Activated CD4-positive, alpha-beta memory T cell treated with anti-CD3 and anti-CD28 coated beads, Interleukin-2, amount 10 ng/mL, durations not matched to agents 7 days and 5 days (primary cell): Measurements from ENCODE around the gene CHCHD1. TPM values are rescaled to one million over a fixed set of nuclear protein-coding genes. Genes with fewer than 3 reads are reported as not detected.

Source experiments
- CTCF ChIA-PET: fragments of 350-600 bp; sonication (Branson Sonifier 250); formaldehyde crosslinking; loops from one replicate; lab custom pipeline; 2021; ENCODE audit warnings: antibody characterized with exemption, inconsistent platforms; lab: Charles Lee
- POLR2A ChIA-PET: fragments of 350-600 bp; sonication (Branson Sonifier 250); formaldehyde crosslinking; loops from one replicate; lab custom pipeline; 2021; ENCODE audit warnings: antibody characterized with exemption; lab: Charles Lee
- DNase-seq: peaks from one replicate; pipeline ENCODE4 v3.0.0-alpha.2; 2020
- H3K27ac Mint-ChIP-seq: one replicate; pipeline ENCODE4 v1.8.0; 2021; ENCODE audit warnings: mild to moderate bottlenecking, mixed read lengths
- H3K27me3 Mint-ChIP-seq: one replicate; pipeline ENCODE4 v1.8.0; 2021; ENCODE audit warnings: mixed read lengths
- H3K36me3 Mint-ChIP-seq: one replicate; pipeline ENCODE4 v1.8.0; 2021; ENCODE audit warnings: low read depth, mixed read lengths
- H3K4me1 Mint-ChIP-seq: one replicate; pipeline ENCODE4 v1.8.0; 2021; ENCODE audit warnings: mixed read lengths
- H3K4me3 Mint-ChIP-seq: one replicate; pipeline ENCODE4 v1.8.0; 2021; ENCODE audit warnings: mild to moderate bottlenecking, mixed read lengths
- H3K9me3 Mint-ChIP-seq: one replicate; pipeline ENCODE4 v1.8.0; 2021; ENCODE audit warnings: mixed read lengths
- total RNA-seq, 2 experiments: library from RNA; stranded (reverse); gene quantifications; one replicate each; pipeline ENCODE4 v1.2.3, GENCODE V29; 2021

The CHCHD1 gene
- total RNA-seq, 2 experiments from 2014 or later: 31.4 to 34.6 TPM

DNA sequence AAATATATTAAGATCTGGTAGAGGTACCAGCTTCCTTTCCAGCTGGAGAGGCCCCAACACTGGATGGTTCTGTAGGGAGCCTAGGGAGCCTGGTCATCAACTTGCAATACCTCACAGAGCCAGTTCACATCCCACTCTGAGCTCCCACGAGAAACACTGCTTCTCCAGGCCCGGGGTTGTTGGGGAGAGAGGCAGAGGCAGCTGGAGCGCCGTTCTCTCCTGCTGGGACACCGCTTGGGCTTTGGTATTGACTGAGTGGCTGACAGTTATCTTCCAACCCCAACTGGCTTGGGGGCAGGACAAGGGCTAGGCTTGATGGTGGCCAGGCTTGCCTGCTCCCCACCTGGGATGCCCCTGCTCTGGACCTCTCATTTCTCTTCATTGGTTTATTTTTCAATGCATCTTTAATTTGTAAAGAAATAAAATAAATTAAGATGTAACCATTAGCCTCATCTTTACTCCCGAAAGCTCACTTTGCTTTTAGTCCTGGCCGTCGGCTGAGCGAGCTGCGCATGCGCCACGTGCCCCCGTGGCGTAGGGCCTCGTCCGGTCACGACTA lies 10.0 kb upstream of the CHCHD1 start:
- ChIA-PET POLR2A (interaction anchor here (0.6 to 8.6 kb wide), 19 partner anchors 8 to 525 kb away, joined by 3 to 98 read pairs (median 7); partner anchors contain the start of genes CHCHD1, DNAJC9, PPP3CB and SEC24C), CTCF (interaction anchor here (0.9 to 6.6 kb wide), 10 partner anchors 11 to 242 kb away, joined by 3 to 92 read pairs (median 6); partner anchors contain the start of genes CHCHD1, SEC24C and ZSWIM8)
- Mint-ChIP-seq H3K27me3 (no peaks in the 10 kb centered on the region), H3K36me3 (peaks cover 77% of the 10 kb centered on the region), H3K27ac (peak overlapping the region; percentile 93), H3K4me3 (peak overlapping the region; percentile 85), H3K9me3 (no peaks in the 10 kb centered on the region), H3K4me1 (peaks cover 65% of the 10 kb centered on the region)
- peak; percentile 83 for DNase-seq

DNA sequence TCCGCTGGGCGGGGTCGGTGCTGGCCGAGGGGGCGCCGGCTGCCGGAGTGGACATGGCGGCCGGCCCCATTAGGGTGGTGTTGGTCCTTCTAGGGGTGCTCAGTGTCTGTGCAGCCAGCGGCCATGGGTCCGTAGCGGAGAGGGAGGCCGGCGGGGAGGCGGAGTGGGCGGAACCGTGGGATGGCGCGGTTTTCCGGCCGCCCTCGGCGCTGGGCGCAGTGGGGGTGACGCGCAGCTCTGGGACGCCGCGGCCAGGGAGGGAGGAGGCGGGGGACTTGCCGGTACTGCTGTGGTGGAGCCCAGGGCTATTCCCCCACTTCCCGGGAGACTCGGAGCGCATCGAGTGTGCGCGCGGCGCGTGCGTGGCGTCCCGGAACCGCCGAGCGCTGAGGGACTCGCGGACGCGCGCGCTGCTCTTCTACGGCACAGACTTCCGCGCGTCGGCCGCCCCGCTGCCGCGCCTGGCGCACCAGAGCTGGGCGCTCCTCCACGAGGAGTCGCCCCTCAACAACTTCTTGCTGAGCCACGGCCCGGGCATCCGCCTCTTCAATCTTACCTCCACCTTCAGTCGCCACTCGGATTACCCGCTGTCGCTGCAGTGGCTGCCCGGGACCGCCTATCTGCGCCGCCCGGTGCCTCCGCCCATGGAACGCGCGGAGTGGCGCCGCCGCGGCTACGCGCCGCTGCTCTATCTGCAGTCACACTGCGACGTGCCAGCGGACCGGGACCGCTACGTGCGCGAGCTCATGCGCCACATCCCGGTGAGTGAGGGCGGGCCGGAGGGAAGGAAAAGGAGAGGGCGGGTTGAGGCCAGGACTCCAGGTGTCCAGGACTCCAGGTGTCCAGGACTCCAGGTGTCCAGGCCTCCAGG lies 9.3 kb upstream of the CHCHD1 start:
- Mint-ChIP-seq H3K27ac (peak overlapping the region; percentile 93), H3K4me3 (peak overlapping the region; percentile 85), H3K9me3 (no peaks in the 10 kb centered on the region), H3K4me1 (peaks cover 67% of the 10 kb centered on the region), H3K27me3 (no peaks in the 10 kb centered on the region), H3K36me3 (peaks cover 80% of the 10 kb centered on the region)
- DNase-seq: peak; percentile 86
- ChIA-PET POLR2A (interaction anchor here (0.6 to 8.6 kb wide), 20 partner anchors 9 to 525 kb away, joined by 3 to 98 read pairs (median 6); partner anchors contain the start of genes CHCHD1, DNAJC9, PPP3CB and SEC24C), CTCF (interaction anchor here (0.8 to 6.6 kb wide), 15 partner anchors 9 to 293 kb away, joined by 3 to 92 read pairs (median 6); partner anchors contain the start of genes CHCHD1, SEC24C and ZSWIM8)

DNA sequence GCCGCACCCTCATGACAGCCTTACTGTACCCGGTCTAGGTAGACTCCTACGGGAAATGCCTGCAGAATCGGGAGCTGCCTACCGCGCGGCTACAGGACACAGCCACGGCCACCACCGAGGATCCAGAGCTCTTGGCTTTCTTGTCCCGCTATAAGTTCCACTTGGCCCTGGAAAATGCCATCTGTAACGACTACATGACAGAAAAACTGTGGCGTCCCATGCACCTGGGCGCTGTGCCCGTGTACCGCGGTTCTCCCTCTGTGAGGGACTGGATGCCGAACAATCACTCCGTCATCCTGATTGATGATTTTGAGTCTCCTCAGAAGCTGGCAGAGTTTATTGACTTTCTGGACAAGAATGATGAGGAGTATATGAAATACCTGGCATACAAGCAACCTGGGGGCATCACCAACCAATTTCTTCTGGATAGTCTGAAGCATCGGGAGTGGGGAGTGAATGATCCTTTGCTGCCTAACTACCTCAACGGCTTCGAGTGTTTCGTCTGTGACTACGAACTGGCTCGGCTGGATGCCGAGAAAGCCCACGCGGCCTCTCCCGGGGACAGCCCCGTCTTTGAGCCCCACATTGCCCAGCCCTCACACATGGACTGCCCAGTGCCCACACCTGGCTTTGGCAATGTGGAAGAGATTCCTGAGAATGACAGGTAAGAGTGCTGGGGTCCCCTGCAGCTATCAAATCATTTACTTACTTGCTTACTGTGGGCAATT lies 8.5 kb upstream of the CHCHD1 start:
- POLR2A ChIA-PET: interaction anchor here (0.9 to 8.6 kb wide), 13 partner anchors 9 to 526 kb away, joined by 3 to 98 read pairs (median 24); partner anchors contain the start of genes CHCHD1, DNAJC9, PPP3CB and SEC24C
- CTCF ChIA-PET: interaction anchor here (0.8 to 6.6 kb wide), 10 partner anchors 10 to 294 kb away, joined by 3 to 92 read pairs (median 6); partner anchors contain the start of genes CHCHD1, SEC24C and ZSWIM8
- no peak for DNase-seq

DNA sequence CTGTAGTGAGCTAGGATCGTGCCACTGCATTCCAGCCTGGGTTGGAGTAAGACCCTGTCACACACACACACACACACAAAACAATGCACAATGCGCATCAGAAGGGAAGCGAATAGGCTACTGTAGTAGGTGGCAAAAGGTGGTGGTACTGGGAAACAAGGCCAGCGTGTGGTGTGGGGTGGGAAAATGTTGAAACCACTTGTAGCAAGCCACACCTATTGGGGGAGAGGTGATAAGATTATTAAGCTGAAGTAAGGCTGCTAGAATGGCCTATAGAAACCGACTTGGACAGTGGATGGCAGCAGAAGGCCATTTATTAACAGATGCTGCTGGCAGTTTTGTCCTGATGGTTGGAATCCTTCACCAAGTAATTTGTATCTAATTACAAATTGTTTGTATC lies 7.2 kb upstream of the CHCHD1 start:
- Mint-ChIP-seq H3K4me1 (peaks cover 56% of the 10 kb centered on the region), H3K27ac (peak overlapping the region; percentile 58), H3K9me3 (no peaks in the 10 kb centered on the region), H3K27me3 (no peaks in the 10 kb centered on the region), H3K36me3 (peaks cover 69% of the 10 kb centered on the region), H3K4me3 (peak overlapping the region; percentile 85)
- DNase-seq: peak; percentile 46
- ChIA-PET CTCF (no interaction called here), POLR2A (interaction anchor here (1.3 to 8.6 kb wide), 4 partner anchors 8 to 44 kb away, joined by 3 to 98 read pairs (median 61); partner anchors contain the start of genes CHCHD1 and ZSWIM8)

More for the DNA sequence above, 8.5 kb upstream of the CHCHD1 start:
- H3K9me3 Mint-ChIP-seq: no peaks in the 10 kb centered on the region
- H3K36me3 Mint-ChIP-seq: peaks cover 73% of the 10 kb centered on the region
- H3K4me3 Mint-ChIP-seq: peak overlapping the region; percentile 85
- no peaks in the 10 kb centered on the region for H3K27me3 Mint-ChIP-seq
- peak overlapping the region; percentile 93 for H3K27ac Mint-ChIP-seq
- H3K4me1 Mint-ChIP-seq: peaks cover 63% of the 10 kb centered on the region

DNA sequence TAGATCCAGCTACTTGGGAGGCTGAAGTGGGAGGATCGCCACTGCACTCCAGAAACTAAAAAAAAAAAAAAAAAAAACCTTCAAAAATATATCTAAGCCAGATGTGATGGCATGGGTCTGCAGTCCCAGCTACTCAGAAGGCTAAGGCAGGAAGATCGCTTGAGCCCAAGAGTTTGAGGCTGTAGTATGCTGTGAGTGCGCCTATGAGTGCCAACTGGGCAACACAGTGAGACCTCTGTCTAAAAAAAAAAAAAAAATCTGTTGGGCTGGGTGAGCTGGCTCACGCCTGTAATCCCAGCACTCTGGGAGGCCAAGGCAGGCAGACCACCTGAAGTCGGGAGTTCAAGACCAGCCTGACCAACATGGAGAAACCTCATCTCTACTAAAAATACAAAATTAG lies 2.8 kb upstream of the CHCHD1 start:
- Mint-ChIP-seq H3K4me1 (peaks cover 59% of the 10 kb centered on the region), H3K4me3 (no peak overlapping the region), H3K36me3 (peaks cover 50% of the 10 kb centered on the region), H3K9me3 (no peaks in the 10 kb centered on the region), H3K27ac (no peak overlapping the region), H3K27me3 (no peaks in the 10 kb centered on the region)
- POLR2A ChIA-PET: interaction anchor here (0.8 to 2.2 kb wide), 3 partner anchors 11 to 31 kb away, joined by 3 to 10 read pairs (median 7); no protein-coding TSS in a partner anchor
- CTCF ChIA-PET: interaction anchor here (9.9 kb wide), 1 partner anchor 8 kb away, joined by 92 read pairs; a partner anchor contains a TSS
- no peak for DNase-seq

DNA sequence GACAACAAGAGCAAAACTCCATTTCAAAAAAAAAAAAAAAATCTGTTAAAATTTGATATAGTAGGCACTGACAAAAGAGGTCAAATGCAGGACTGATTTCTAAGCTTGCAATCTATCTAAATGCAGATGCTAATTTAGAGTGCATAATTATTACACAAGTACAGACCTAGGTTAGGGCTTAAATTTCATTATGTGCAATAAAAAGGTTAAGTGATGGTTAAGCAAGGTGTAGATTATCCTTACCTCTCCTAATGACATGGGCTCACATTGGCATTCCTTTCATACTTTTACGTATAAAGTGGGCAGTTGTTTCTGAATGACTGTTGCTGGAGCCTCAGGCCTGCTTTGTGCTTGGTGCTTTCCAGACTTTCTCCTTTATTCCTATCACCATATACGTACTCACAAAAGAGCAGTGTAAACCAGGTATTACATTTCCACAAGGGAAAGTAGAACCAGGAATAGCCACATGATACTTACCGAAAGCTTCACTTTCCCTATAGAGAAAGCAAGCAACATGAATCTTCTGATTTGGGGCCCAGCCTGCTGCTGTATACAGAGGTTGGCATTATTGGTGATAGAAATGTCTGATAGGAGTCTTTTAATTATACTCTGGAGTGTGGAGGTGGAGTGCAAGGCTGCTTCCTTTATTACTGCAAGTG lies 2.2 kb upstream of the CHCHD1 start:
- Mint-ChIP-seq H3K36me3 (peaks cover 44% of the 10 kb centered on the region), H3K4me3 (peak overlapping the region; percentile 31), H3K9me3 (no peaks in the 10 kb centered on the region), H3K27me3 (no peaks in the 10 kb centered on the region), H3K4me1 (peaks cover 58% of the 10 kb centered on the region), H3K27ac (peak overlapping the region; percentile 17)
- CTCF ChIA-PET: interaction anchor here (9.9 kb wide), 1 partner anchor 9 kb away, joined by 92 read pairs; a partner anchor contains a TSS
- no peak for DNase-seq
- POLR2A ChIA-PET: interaction anchor here (0.6 to 5.0 kb wide), 6 partner anchors 7 to 764 kb away, joined by 3 to 98 read pairs (median 8); a partner anchor contains a TSS

DNA sequence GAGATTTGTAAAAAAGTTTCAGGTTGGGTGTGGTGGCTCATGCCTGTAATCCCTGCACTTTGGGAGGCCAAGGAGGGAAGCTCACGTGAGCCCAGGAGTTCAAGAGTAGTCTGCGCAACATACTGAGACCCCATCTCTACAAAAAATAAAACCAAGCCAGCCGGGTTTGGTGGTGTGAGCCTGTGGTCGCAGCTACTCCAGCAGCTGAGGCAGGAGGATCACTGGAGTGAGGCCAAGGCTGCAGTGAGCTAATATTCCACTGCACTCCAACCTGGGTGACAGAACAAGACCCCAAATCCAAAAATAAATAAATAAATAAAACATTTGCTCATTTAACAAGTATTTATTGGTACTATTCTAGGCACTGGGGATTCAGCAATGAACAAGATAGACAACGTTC lies 1.5 kb upstream of the CHCHD1 start:
- H3K9me3 Mint-ChIP-seq: no peaks in the 10 kb centered on the region
- peaks cover 44% of the 10 kb centered on the region for H3K36me3 Mint-ChIP-seq
- H3K27me3 Mint-ChIP-seq: no peaks in the 10 kb centered on the region
- CTCF ChIA-PET: interaction anchor here (9.9 kb wide), 1 partner anchor 9 kb away, joined by 92 read pairs; a partner anchor contains a TSS
- POLR2A ChIA-PET: interaction anchor here (1.4 to 5.0 kb wide), 7 partner anchors 8 to 284 kb away, joined by 3 to 98 read pairs (median 14); partner anchors contain the start of gene PPP3CB
- H3K27ac Mint-ChIP-seq: peak overlapping the region; percentile 94
- no peak for DNase-seq
- peaks cover 60% of the 10 kb centered on the region for H3K4me1 Mint-ChIP-seq
- H3K4me3 Mint-ChIP-seq: peak overlapping the region; percentile 94

DNA sequence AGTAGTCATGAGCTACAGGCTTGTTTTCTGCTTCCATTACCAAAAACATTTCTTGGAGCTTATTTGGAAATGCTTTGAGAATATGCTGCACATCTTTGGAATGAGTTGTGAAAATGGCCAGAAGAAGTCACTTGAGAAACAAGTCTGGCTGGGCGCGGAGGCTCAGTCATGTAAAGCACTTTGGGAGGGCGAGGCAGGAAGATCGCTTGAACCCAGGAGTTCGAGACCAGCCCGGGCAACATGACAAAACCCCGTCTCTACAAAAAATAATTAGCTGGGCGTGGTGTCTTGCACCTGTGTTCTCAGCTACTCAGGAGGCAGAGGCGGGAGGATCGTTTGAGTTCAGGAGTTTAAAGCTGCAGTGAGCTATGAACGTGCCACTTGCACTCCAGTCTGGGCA lies 882 bp upstream of the CHCHD1 start:
- Mint-ChIP-seq H3K27ac (peak overlapping the region; percentile 94), H3K4me1 (peaks cover 56% of the 10 kb centered on the region), H3K27me3 (no peaks in the 10 kb centered on the region), H3K4me3 (peak overlapping the region; percentile 94), H3K36me3 (peaks cover 38% of the 10 kb centered on the region), H3K9me3 (no peaks in the 10 kb centered on the region)
- ChIA-PET CTCF (interaction anchor here (1.1 to 9.9 kb wide), 3 partner anchors 10 to 98 kb away, joined by 3 to 92 read pairs (median 5); a partner anchor contains a TSS), POLR2A (interaction anchor here (0.7 to 5.0 kb wide), 16 partner anchors 9 to 285 kb away, joined by 3 to 98 read pairs (median 8); partner anchors contain the start of genes PPP3CB and SEC24C)
- DNase-seq: no peak

DNA sequence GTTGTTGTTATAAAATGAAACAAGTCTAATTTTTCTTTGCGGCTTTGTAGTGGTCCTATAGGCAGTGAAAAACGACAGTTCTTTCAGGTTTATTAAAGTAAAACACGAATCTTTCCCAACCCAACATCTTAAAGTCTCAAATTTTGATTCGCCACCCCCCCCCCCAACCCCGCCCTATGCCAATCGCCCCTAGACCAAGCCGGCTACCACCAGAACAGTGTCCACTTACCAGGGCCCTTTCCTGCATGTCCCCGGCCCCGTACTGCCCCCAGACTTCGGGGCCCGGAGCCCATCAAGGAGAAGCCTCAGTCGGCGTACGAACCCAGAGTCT lies 335 bp upstream of the CHCHD1 start:
- CTCF ChIA-PET: interaction anchor here (0.6 to 9.9 kb wide), 6 partner anchors 10 to 175 kb away, joined by 3 to 92 read pairs (median 4); a partner anchor contains a TSS
- POLR2A ChIA-PET: interaction anchor here (0.6 to 5.0 kb wide), 19 partner anchors 9 to 529 kb away, joined by 3 to 98 read pairs (median 5); partner anchors contain the start of genes MRPS16, PPP3CB and SEC24C
- DNase-seq: no peak
- Mint-ChIP-seq H3K4me1 (peaks cover 61% of the 10 kb centered on the region), H3K4me3 (peak overlapping the region; percentile 94), H3K27me3 (no peaks in the 10 kb centered on the region), H3K36me3 (peaks cover 40% of the 10 kb centered on the region), H3K27ac (peak overlapping the region; percentile 94), H3K9me3 (no peaks in the 10 kb centered on the region)

DNA sequence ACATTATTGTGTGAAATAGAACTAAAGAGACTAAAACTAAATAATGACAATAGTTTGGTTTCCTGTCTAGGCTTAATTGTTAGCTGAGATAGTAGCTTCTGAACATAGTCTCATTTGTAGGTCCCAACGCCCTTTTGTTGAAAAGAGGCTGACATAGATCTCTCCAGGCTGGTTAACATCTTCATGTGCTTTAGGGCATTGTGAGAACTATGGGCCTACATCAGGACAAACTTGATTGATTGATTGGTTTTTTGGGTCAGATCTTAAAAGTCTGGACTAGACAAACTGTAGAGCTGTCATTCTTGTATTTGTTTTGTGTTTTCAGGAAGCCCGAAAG lies 869 bp downstream of the CHCHD1 start:
- DNase-seq: no peak
- H3K9me3 Mint-ChIP-seq: no peaks in the 10 kb centered on the region
- H3K4me1 Mint-ChIP-seq: peaks cover 63% of the 10 kb centered on the region
- ChIA-PET CTCF (interaction anchor here (0.8 to 9.9 kb wide), 5 partner anchors 12 to 97 kb away, joined by 3 to 92 read pairs (median 4); a partner anchor contains a TSS), POLR2A (interaction anchor here (0.6 to 5.0 kb wide), 10 partner anchors 9 to 209 kb away, joined by 3 to 98 read pairs (median 12); partner anchors contain the start of gene SEC24C)
- H3K27ac Mint-ChIP-seq: peak overlapping the region; percentile 94
- H3K4me3 Mint-ChIP-seq: peak overlapping the region; percentile 94
- no peaks in the 10 kb centered on the region for H3K27me3 Mint-ChIP-seq
- H3K36me3 Mint-ChIP-seq: peaks cover 32% of the 10 kb centered on the region

DNA sequence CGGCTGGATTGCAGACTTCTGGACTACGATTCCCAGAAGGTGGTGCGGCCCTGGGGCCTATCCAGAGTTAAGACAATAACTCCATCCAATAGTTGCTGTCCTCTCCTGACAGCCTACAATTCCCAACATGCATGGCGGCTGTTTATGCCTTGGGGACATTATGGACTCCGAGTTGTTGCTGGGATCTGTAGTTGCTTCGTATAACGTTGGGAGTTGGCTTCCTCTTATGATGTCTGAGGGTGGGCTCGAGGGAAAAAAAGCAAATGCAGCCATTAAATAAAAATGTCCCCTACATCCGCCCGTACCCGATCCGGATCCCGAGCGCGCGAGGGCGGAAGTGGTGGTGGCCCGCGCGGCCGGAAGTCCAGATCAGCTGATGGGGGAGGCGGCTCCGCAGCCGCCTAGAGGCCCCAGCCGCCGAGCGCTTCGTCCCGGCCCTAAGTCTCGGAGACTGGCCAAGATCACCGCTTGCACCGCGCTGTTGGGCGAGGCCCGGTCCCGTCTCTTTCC lies 3.4 kb downstream of the CHCHD1 start, which contains the start of gene ZSWIM8:
Gene ZSWIM8, plus strand, starts transcription at position 396 of the 510 bp plus-strand sequence. CDS start 273 bp downstream, outside the sequence.
- Mint-ChIP-seq H3K4me3 (peak within 1 kb of the TSS; percentile 85), H3K4me1 (peaks cover 58% of the 10 kb centered on the region), H3K27ac (peak within 1 kb of the TSS; percentile 98), H3K36me3 (peaks cover 32% of the 10 kb centered on the region), H3K9me3 (no peaks in the 10 kb centered on the region), H3K27me3 (no peaks in the 10 kb centered on the region)
- peak; percentile 87 for DNase-seq
- ChIA-PET CTCF (interaction anchor here (0.6 to 9.9 kb wide), 2 partner anchors 14 to 93 kb away, joined by 3 to 92 read pairs; a partner anchor contains a TSS), POLR2A (interaction anchor here (0.6 to 6.3 kb wide), 12 partner anchors 10 to 290 kb away, joined by 3 to 73 read pairs (median 8); partner anchors contain the start of genes CAMK2G, PPP3CB and SEC24C)
